Endothelial cell (in vitro differentiated cells): Measurements from ENCODE around the gene ATE1. TPM values are rescaled to one million over a fixed set of nuclear protein-coding genes. Genes with fewer than 3 reads are reported as not detected.

Experiments used
- DNase-seq: peaks from one replicate; pipeline ENCODE4 v3.0.0; 2021; ENCODE audit warnings: low spot score
- H3K27ac Mint-ChIP-seq: one replicate; pipeline ENCODE4 v1.8.0; 2021; ENCODE audit warnings: mixed read lengths, inconsistent platforms; ENCODE audit not compliant: unreplicated experiment
- H3K27me3 Mint-ChIP-seq: one replicate; pipeline ENCODE4 v1.8.0; 2021; ENCODE audit warnings: mild to moderate bottlenecking, moderate library complexity, mixed read lengths, inconsistent platforms; ENCODE audit not compliant: unreplicated experiment
- H3K36me3 Mint-ChIP-seq: one replicate; pipeline ENCODE4 v1.8.0; 2021; ENCODE audit warnings: mild to moderate bottlenecking, low read depth, mixed read lengths, inconsistent platforms; ENCODE audit not compliant: unreplicated experiment
- H3K4me1 Mint-ChIP-seq: one replicate; pipeline ENCODE4 v1.8.0; 2021; ENCODE audit warnings: mild to moderate bottlenecking, mixed read lengths, inconsistent platforms; ENCODE audit not compliant: unreplicated experiment
- H3K4me3 Mint-ChIP-seq: one replicate; pipeline ENCODE4 v1.8.0; 2021; ENCODE audit warnings: mild to moderate bottlenecking, mixed read lengths, inconsistent platforms; ENCODE audit not compliant: unreplicated experiment
- H3K9me3 Mint-ChIP-seq: one replicate; pipeline ENCODE4 v1.8.0; 2021; ENCODE audit warnings: mixed read lengths, inconsistent platforms; ENCODE audit not compliant: unreplicated experiment
- CTCF ChIP-seq: fragments of 200-600 bp; sonication (generic); IDR thresholded peaks from one replicate; pipeline ENCODE4 v1.5.0; 2021; ENCODE audit warnings: antibody characterized with exemption; ENCODE audit not compliant: unreplicated experiment
- total RNA-seq: library from RNA; stranded (reverse); fragmentation: NEBNext Ultra II Directional; extraction: Animal tissue kit (Norgen Biotek cat#: 25700); gene quantifications from one replicate; pipeline ENCODE4 v1.2.1, GENCODE V29; 2021; ENCODE audit not compliant: unreplicated experiment

ATE1 gene
- total RNA-seq, 1 donor from 2014 or later = 36.0 TPM

GRCh38 chr10:121823993-121824463 lies 103.8 kb downstream of the ATE1 start:
- DNase-seq = peak; percentile 12
- H3K27ac Mint-ChIP-seq = no peak overlapping the region

GRCh38 chr10:121822724-121823123 lies 105.1 kb downstream of the ATE1 start:
- TF ChIP-seq CTCF = no peak
- peaks cover 4% of the 10 kb centered on the region for H3K36me3 Mint-ChIP-seq
- H3K9me3 Mint-ChIP-seq = no peaks in the 10 kb centered on the region
- no peak overlapping the region for H3K27ac Mint-ChIP-seq
- peaks cover 1% of the 10 kb centered on the region for H3K27me3 Mint-ChIP-seq
- peaks cover 5% of the 10 kb centered on the region for H3K4me1 Mint-ChIP-seq
- H3K4me3 Mint-ChIP-seq = no peak overlapping the region
- no peak for DNase-seq

More at GRCh38 chr10:121823993-121824463, 103.8 kb downstream of the ATE1 start:
- H3K27me3 Mint-ChIP-seq = peaks cover 1% of the 10 kb centered on the region
- H3K4me1 Mint-ChIP-seq = peaks cover 5% of the 10 kb centered on the region
- TF ChIP-seq CTCF = peak; percentile 76
- no peaks in the 10 kb centered on the region for H3K9me3 Mint-ChIP-seq
- H3K36me3 Mint-ChIP-seq = peaks cover 8% of the 10 kb centered on the region
- no peak overlapping the region for H3K4me3 Mint-ChIP-seq

GRCh38 chr10:121822180-121822579 lies 105.7 kb downstream of the ATE1 start:
- H3K36me3 Mint-ChIP-seq = peaks cover 4% of the 10 kb centered on the region
- H3K4me3 Mint-ChIP-seq = no peak overlapping the region
- DNase-seq = no peak
- peaks cover 5% of the 10 kb centered on the region for H3K4me1 Mint-ChIP-seq
- no peak for TF ChIP-seq CTCF
- H3K9me3 Mint-ChIP-seq = no peaks in the 10 kb centered on the region
- no peak overlapping the region for H3K27ac Mint-ChIP-seq
- H3K27me3 Mint-ChIP-seq = peaks cover 1% of the 10 kb centered on the region

- Mint-ChIP-seq H3K27ac (no peak overlapping the region), H3K9me3 (no peaks in the 10 kb centered on the region), H3K27me3 (no peaks in the 10 kb centered on the region), H3K4me1 (peaks cover 10% of the 10 kb centered on the region), H3K4me3 (no peak overlapping the region), H3K36me3 (no peaks in the 10 kb centered on the region)
- DNase-seq = no peak
- no peak for TF ChIP-seq CTCF
Observed at GRCh38 chr10:121819049-121819448, 108.8 kb downstream of the ATE1 start.

GRCh38 chr10:121818599-121818998 lies 109.2 kb downstream of the ATE1 start:
- H3K36me3 Mint-ChIP-seq = no peaks in the 10 kb centered on the region
- no peak overlapping the region for H3K27ac Mint-ChIP-seq
- H3K27me3 Mint-ChIP-seq = no peaks in the 10 kb centered on the region
- H3K4me1 Mint-ChIP-seq = peaks cover 10% of the 10 kb centered on the region
- no peak for DNase-seq
- H3K9me3 Mint-ChIP-seq = no peaks in the 10 kb centered on the region
- no peak for TF ChIP-seq CTCF
- H3K4me3 Mint-ChIP-seq = no peak overlapping the region
